ENCODE measurements around the gene LAIR1. TPM values are rescaled to one million over a fixed set of nuclear protein-coding genes. Genes with fewer than 3 reads are reported as not detected.

LAIR1 gene
- total RNA-seq, 2 donors from 2014 or later = 2.2 to 15.6 TPM

DNA sequence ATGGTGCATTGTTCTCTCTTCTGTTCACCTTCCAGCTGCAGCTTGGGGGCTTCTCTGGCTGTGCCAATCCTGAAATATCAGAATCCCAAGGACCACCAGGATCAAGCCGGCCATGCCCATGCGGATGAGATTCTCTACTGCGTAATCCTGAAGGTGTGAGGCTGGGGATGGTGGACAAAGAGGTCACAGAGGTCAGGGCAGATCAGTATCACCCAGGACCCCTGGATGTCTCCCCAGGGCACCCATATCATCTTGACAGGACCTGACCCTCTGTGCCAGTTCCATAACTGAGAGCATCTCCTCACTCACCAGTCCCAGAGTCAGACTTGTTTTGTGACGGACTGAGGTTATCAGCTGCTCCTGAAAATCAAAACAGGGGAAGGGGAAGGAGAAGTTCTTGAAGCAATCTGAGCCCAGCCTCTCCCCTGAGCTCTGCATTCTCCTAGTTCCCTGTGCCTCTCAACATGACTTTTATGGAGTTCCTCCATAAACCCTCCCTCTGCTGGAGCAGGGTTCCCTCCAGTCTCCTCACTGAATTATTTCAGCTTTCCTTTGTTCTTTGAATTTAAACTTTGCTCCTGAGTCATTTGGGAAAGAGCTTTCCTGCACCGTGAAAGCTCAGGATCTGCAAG, 57.2 kb downstream of the LAIR1 start:
- H3K4me3 Mint-ChIP-seq = no peak overlapping the region
- H3K27ac Mint-ChIP-seq = no peak overlapping the region
- H3K4me1 Mint-ChIP-seq = peaks cover 7% of the 10 kb centered on the region
- H3K9me3 Mint-ChIP-seq = peaks cover 4% of the 10 kb centered on the region
- H3K27me3 Mint-ChIP-seq = peaks cover 9% of the 10 kb centered on the region
- no peaks in the 10 kb centered on the region for H3K36me3 Mint-ChIP-seq (ENCODE audit: low read depth)
- ATAC-seq (replicated peaks) = no peak

- Mint-ChIP-seq H3K27me3 (peaks cover 2% of the 10 kb centered on the region), H3K36me3 (ENCODE audit: low read depth) (no peaks in the 10 kb centered on the region), H3K9me3 (peaks cover 4% of the 10 kb centered on the region), H3K27ac (peak overlapping the region; percentile 29), H3K4me3 (no peak overlapping the region), H3K4me1 (peaks cover 7% of the 10 kb centered on the region)
- no peak for ATAC-seq (replicated peaks)
Observed at GRCh38 chr19:54305141-54305540, 59.6 kb downstream of the LAIR1 start.

DNA sequence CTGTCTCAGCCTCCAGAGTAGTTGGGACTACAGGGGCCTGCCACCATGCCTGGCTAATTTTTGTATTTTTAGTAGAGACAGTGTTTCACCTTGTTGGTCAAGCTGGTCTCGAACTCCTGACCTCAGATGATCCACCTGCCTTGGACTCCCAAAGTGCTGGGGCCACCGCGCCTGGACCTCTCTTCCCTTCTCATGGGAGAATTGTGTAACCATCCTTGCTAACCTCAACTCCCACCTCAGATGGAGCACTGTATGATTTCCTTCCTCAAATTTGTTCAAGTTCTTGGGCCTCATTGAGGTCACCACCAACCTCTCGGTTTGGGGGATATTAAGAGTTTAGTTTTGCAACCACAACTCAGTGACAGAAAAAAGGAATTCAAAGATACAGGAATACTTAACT, 62.5 kb downstream of the LAIR1 start:
- Mint-ChIP-seq H3K4me1 (peaks cover 10% of the 10 kb centered on the region), H3K27ac (no peak overlapping the region), H3K4me3 (no peak overlapping the region), H3K36me3 (ENCODE audit: low read depth) (no peaks in the 10 kb centered on the region), H3K27me3 (peaks cover 6% of the 10 kb centered on the region), H3K9me3 (peaks cover 4% of the 10 kb centered on the region)
- no peak for ATAC-seq (replicated peaks)

Other genes with a start within 250 kb of the LAIR1 start
- gene TFPT, start 249.3 kb downstream of the LAIR1 start, total RNA-seq = 10 to 100 TPM; 31.4 to 47.3 TPM
- 10 to 100 TPM; 56.4 to 99.2 TPM for gene PRPF31, start 249.2 kb downstream of the LAIR1 start, total RNA-seq
- gene CNOT3, start 227.2 kb downstream of the LAIR1 start, total RNA-seq = 10 to 100 TPM; 51.4 to 61.4 TPM
- gene LENG1, start 205.2 kb downstream of the LAIR1 start, total RNA-seq = 1 to 10 TPM; 2.8 to 3.8 TPM
- 1 to 10 TPM; 1.0 to 1.1 TPM for gene TMC4, start 191.8 kb downstream of the LAIR1 start, total RNA-seq
- 10 to 100 TPM; 58.6 to 65.9 TPM for gene MBOAT7, start 175.4 kb downstream of the LAIR1 start, total RNA-seq
- 10 to 100 TPM; 14.3 to 16.7 TPM for gene TSEN34, start 173.6 kb downstream of the LAIR1 start, total RNA-seq
- 1,000 to 10,000 TPM; 1,453 to 1,547 TPM for gene RPS9, start 164.1 kb downstream of the LAIR1 start, total RNA-seq
- gene LILRB3, start 141.9 kb downstream of the LAIR1 start, total RNA-seq = 1 to 10 TPM in 1 of 2 donors, under 1 TPM in 1; 0.85 to 1.8 TPM
- gene LILRA6, start 122.1 kb downstream of the LAIR1 start, total RNA-seq = under 1 TPM; 0.19 to 0.39 TPM
- gene LILRB5, start 107.7 kb downstream of the LAIR1 start, total RNA-seq = not detected
- gene LILRB2, start 83.8 kb downstream of the LAIR1 start, total RNA-seq = not detected
- not detected for gene LILRA5, start 51.8 kb downstream of the LAIR1 start, total RNA-seq
- gene LILRA4, start 25.8 kb downstream of the LAIR1 start, total RNA-seq = not detected
- under 1 TPM in 1 of 2 donors, not detected in 1; 0.40 TPM for gene TTYH1, start 50.5 kb upstream of the LAIR1 start, total RNA-seq
- gene LENG8, start 84.3 kb upstream of the LAIR1 start, total RNA-seq = 100 to 1,000 TPM; 153 to 200 TPM
- gene LENG9, start 98.8 kb upstream of the LAIR1 start, total RNA-seq = 1 to 10 TPM; 3.1 to 4.4 TPM
- gene CDC42EP5, start 108.4 kb upstream of the LAIR1 start, total RNA-seq = not detected
- gene LAIR2, start 137.9 kb upstream of the LAIR1 start, total RNA-seq = under 1 TPM in 1 of 2 donors, not detected in 1; 0.66 TPM
- gene LILRA2, start 208.9 kb upstream of the LAIR1 start, total RNA-seq = not detected
- gene LILRA1, start 228.7 kb upstream of the LAIR1 start, total RNA-seq = not detected